Measurements from ENCODE around the gene PADI2.
A peak's percentile ranks its signal among the peaks of the same experiment; 100 is the strongest.

The PADI2 gene

GRCh38 chr1:17094664-17095063 lies 24.6 kb downstream of the PADI2 start:
- TF ChIP-seq SPI1 (IDR thresholded peaks at IDR 0.05; ENCODE audit: low read depth, low read length) (no peak), POLR2AphosphoS5 (IDR thresholded peaks at IDR 0.05; ENCODE audit: low read depth, low read length) (no peak), TAF1 (IDR thresholded peaks at IDR 0.05; ENCODE audit: low read depth, low read length) (no peak), POU2F2 (IDR thresholded peaks at IDR 0.05; ENCODE audit: low read depth, low read length) (no peak), POLR2A (IDR thresholded peaks at IDR 0.05; ENCODE audit: low read depth, low read length) (no peak), PAX5 (IDR thresholded peaks at IDR 0.05; ENCODE audit: insufficient read depth, low read length, severe bottlenecking) (no peak)
- DNase-seq (ENCODE audit: insufficient read length, low spot score) (peak; percentile 39), FAIRE-seq (peak; percentile 62)

- TF ChIP-seq SPI1 (IDR thresholded peaks at IDR 0.05; ENCODE audit: low read depth, low read length) (no peak), POLR2A (IDR thresholded peaks at IDR 0.05; ENCODE audit: low read depth, low read length) (no peak), PAX5 (IDR thresholded peaks at IDR 0.05; ENCODE audit: insufficient read depth, low read length, severe bottlenecking) (no peak)
- DNase-seq (ENCODE audit: insufficient read length, low spot score): no peak
- no peak for FAIRE-seq
Measured at GRCh38 chr1:17093822-17094393, 25.3 kb downstream of the PADI2 start.

GRCh38 chr1:17091252-17091651 lies 28.0 kb downstream of the PADI2 start:
- TF ChIP-seq TAF1 (IDR thresholded peaks at IDR 0.05; ENCODE audit: low read depth, low read length) (no peak), POLR2AphosphoS5 (IDR thresholded peaks at IDR 0.05; ENCODE audit: low read depth, low read length) (no peak), POU2F2 (IDR thresholded peaks at IDR 0.05; ENCODE audit: low read depth, low read length) (no peak), PAX5 (IDR thresholded peaks at IDR 0.05; ENCODE audit: insufficient read depth, low read length, severe bottlenecking) (no peak), POLR2A (IDR thresholded peaks at IDR 0.05; ENCODE audit: low read depth, low read length) (no peak), SPI1 (IDR thresholded peaks at IDR 0.05; ENCODE audit: low read depth, low read length) (no peak)
- FAIRE-seq: no peak
- no peak for DNase-seq (ENCODE audit: insufficient read length, low spot score)

GRCh38 chr1:17089506-17089905 lies 29.7 kb downstream of the PADI2 start:
- TF ChIP-seq SPI1 (IDR thresholded peaks at IDR 0.05; ENCODE audit: low read depth, low read length) (no peak), POU2F2 (IDR thresholded peaks at IDR 0.05; ENCODE audit: low read depth, low read length) (no peak)
- no peak for DNase-seq (ENCODE audit: insufficient read length, low spot score)
- FAIRE-seq: no peak

GRCh38 chr1:17086751-17087150 lies 32.5 kb downstream of the PADI2 start:
- DNase-seq (ENCODE audit: insufficient read length, low spot score) (no peak), FAIRE-seq (no peak)
- TF ChIP-seq SPI1 (IDR thresholded peaks at IDR 0.05; ENCODE audit: low read depth, low read length): no peak
- no peak for TF ChIP-seq POU2F2 (IDR thresholded peaks at IDR 0.05; ENCODE audit: low read depth, low read length)
- no peak for TF ChIP-seq TAF1 (IDR thresholded peaks at IDR 0.05; ENCODE audit: low read depth, low read length)
- no peak for TF ChIP-seq POLR2AphosphoS5 (IDR thresholded peaks at IDR 0.05; ENCODE audit: low read depth, low read length)
- TF ChIP-seq PAX5 (IDR thresholded peaks at IDR 0.05; ENCODE audit: insufficient read depth, low read length, severe bottlenecking): no peak

- FAIRE-seq: no peak
- no peak for TF ChIP-seq POLR2A (IDR thresholded peaks at IDR 0.05; ENCODE audit: low read depth, low read length)
- no peak for TF ChIP-seq POU2F2 (IDR thresholded peaks at IDR 0.05; ENCODE audit: low read depth, low read length)
- no peak for TF ChIP-seq TAF1 (IDR thresholded peaks at IDR 0.05; ENCODE audit: low read depth, low read length)
- no peak for TF ChIP-seq PAX5 (IDR thresholded peaks at IDR 0.05; ENCODE audit: insufficient read depth, low read length, severe bottlenecking)
- no peak for TF ChIP-seq SPI1 (IDR thresholded peaks at IDR 0.05; ENCODE audit: low read depth, low read length)
- TF ChIP-seq POLR2AphosphoS5 (IDR thresholded peaks at IDR 0.05; ENCODE audit: low read depth, low read length): no peak
- no peak for DNase-seq (ENCODE audit: insufficient read length, low spot score)
Measured at GRCh38 chr1:17084787-17085186, 34.5 kb downstream of the PADI2 start.

DNA sequence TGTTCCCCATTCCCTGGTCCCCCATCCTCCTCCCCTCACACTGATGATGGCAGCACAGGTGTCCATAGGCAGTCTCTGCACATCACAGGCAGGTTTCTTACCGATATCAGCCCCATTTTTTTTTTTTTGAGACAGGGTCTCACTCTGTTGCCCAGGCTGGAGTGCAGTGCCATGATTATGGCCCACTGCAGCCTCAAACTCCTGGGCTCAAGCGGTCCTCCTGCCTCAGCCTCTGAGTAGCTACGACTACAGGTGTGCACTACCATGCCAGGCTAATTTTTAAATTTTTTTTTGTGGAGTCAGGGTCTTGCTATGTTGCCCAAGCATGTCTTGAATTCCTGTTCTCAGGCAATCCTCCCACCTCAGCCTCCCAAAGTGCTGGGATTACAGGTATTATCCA lies 36.5 kb downstream of the PADI2 start:
- DNase-seq (ENCODE audit: insufficient read length, low spot score) (no peak), FAIRE-seq (no peak)
- TF ChIP-seq SPI1 (IDR thresholded peaks at IDR 0.05; ENCODE audit: low read depth, low read length): no peak
- no peak for TF ChIP-seq POU2F2 (IDR thresholded peaks at IDR 0.05; ENCODE audit: low read depth, low read length)
- TF ChIP-seq POLR2A (IDR thresholded peaks at IDR 0.05; ENCODE audit: low read depth, low read length): no peak
- TF ChIP-seq TAF1 (IDR thresholded peaks at IDR 0.05; ENCODE audit: low read depth, low read length): no peak
- no peak for TF ChIP-seq PAX5 (IDR thresholded peaks at IDR 0.05; ENCODE audit: insufficient read depth, low read length, severe bottlenecking)
- no peak for TF ChIP-seq POLR2AphosphoS5 (IDR thresholded peaks at IDR 0.05; ENCODE audit: low read depth, low read length)

DNA sequence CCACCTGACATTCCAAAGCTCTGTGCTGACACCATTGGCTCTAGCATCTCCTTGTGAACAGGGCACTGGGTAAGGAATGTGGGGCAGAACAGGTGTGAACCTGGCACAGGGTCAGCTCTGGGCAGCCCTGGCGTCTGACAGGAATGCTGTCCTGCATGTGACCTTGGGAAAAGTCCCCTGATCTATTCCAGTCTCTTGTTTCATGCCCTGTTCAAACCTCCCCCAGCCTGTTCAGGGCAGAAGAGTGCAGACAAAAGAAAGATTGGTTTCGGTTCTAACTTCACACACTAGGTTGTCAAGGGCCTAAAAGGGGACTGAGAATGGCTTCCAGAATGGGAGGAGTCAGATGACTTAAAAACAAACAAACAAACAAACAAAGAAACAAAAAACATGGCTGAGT lies 37.8 kb downstream of the PADI2 start:
- FAIRE-seq (no peak), DNase-seq (ENCODE audit: insufficient read length, low spot score) (no peak)
- TF ChIP-seq PAX5 (IDR thresholded peaks at IDR 0.05; ENCODE audit: insufficient read depth, low read length, severe bottlenecking) (no peak), SPI1 (IDR thresholded peaks at IDR 0.05; ENCODE audit: low read depth, low read length) (no peak), POLR2A (IDR thresholded peaks at IDR 0.05; ENCODE audit: low read depth, low read length) (no peak), POU2F2 (IDR thresholded peaks at IDR 0.05; ENCODE audit: low read depth, low read length) (no peak), POLR2AphosphoS5 (IDR thresholded peaks at IDR 0.05; ENCODE audit: low read depth, low read length) (no peak), TAF1 (IDR thresholded peaks at IDR 0.05; ENCODE audit: low read depth, low read length) (no peak)

DNA sequence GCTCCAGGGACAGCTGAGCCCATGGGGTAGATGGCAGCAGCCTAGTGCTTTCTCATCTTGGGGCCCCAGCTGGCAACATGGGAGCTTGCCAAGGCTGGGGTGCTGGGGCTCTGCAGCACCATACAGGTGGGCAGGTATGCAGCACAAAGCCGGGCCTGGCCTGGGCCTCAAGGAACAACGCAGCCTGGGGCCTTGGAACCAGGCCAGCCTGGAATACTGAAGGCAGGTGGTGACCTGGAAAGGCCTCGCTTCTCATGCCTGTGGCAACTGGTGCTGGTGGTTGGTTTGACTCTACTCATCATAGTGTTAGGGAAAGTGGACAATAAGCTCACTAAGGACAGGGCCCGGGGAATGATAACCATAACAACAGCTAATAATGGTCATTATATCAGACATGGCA lies 38.4 kb downstream of the PADI2 start:
- FAIRE-seq (no peak), DNase-seq (ENCODE audit: insufficient read length, low spot score) (no peak)
- TF ChIP-seq POLR2A (IDR thresholded peaks at IDR 0.05; ENCODE audit: low read depth, low read length): no peak
- no peak for TF ChIP-seq POLR2AphosphoS5 (IDR thresholded peaks at IDR 0.05; ENCODE audit: low read depth, low read length)
- TF ChIP-seq POU2F2 (IDR thresholded peaks at IDR 0.05; ENCODE audit: low read depth, low read length): no peak
- TF ChIP-seq PAX5 (IDR thresholded peaks at IDR 0.05; ENCODE audit: insufficient read depth, low read length, severe bottlenecking): no peak
- no peak for TF ChIP-seq TAF1 (IDR thresholded peaks at IDR 0.05; ENCODE audit: low read depth, low read length)
- no peak for TF ChIP-seq SPI1 (IDR thresholded peaks at IDR 0.05; ENCODE audit: low read depth, low read length)

DNA sequence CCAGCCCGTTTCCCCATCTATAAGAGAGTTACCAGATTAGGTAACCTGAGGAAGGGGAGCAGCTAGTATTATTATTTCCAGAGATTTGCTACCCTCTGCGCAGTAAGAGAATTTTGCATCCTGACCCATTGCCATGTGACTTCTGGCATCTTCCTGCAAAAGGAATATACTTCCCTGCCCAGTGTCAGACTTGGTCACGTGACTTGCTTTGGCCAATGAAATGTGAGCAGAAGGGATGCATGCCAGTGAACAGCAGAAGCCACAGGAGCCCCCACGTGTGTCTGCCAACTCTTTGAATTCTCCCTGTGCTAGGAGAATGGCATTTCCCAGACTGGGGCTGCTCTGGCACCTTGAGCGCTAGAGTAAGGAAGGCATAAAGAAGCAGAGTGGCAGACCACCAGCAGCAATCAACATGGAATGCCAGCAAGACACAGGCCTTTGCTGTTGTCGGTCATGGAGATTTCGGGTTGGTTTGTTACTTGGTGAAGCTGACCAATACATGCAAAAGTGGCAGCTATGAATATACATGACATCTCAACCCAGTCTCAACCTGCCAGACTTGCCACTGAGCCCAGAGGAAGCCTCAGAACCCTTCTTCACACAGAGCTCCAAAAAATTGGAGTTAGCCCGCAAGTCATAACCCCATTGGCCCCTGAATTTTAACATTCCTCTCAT lies 39.0 kb downstream of the PADI2 start:
- no peak for TF ChIP-seq SPI1 (IDR thresholded peaks at IDR 0.05; ENCODE audit: low read depth, low read length)
- TF ChIP-seq TAF1 (IDR thresholded peaks at IDR 0.05; ENCODE audit: low read depth, low read length): no peak
- no peak for TF ChIP-seq PAX5 (IDR thresholded peaks at IDR 0.05; ENCODE audit: insufficient read depth, low read length, severe bottlenecking)
- no peak for TF ChIP-seq POLR2AphosphoS5 (IDR thresholded peaks at IDR 0.05; ENCODE audit: low read depth, low read length)
- no peak for TF ChIP-seq POLR2A (IDR thresholded peaks at IDR 0.05; ENCODE audit: low read depth, low read length)
- no peak for TF ChIP-seq POU2F2 (IDR thresholded peaks at IDR 0.05; ENCODE audit: low read depth, low read length)
- FAIRE-seq: no peak

More for the DNA sequence above, 39.0 kb downstream of the PADI2 start:
- no peak for DNase-seq (ENCODE audit: insufficient read length, low spot score)

All from GM12891 (cell line).